Bronchial smooth muscle cell (primary cell): ENCODE measurements around the gene SARDH. TPM values are rescaled to one million over a fixed set of nuclear protein-coding genes. Genes with fewer than 3 reads are reported as not detected.

Experiments used
- total RNA-seq: library from RNA; depleted of rRNA; stranded (reverse); fragments of >200 nt; gene quantifications from 2 replicates; pipeline ENCODE4 v1.2.1, GENCODE V29; 2014

Gene SARDH, protein sequence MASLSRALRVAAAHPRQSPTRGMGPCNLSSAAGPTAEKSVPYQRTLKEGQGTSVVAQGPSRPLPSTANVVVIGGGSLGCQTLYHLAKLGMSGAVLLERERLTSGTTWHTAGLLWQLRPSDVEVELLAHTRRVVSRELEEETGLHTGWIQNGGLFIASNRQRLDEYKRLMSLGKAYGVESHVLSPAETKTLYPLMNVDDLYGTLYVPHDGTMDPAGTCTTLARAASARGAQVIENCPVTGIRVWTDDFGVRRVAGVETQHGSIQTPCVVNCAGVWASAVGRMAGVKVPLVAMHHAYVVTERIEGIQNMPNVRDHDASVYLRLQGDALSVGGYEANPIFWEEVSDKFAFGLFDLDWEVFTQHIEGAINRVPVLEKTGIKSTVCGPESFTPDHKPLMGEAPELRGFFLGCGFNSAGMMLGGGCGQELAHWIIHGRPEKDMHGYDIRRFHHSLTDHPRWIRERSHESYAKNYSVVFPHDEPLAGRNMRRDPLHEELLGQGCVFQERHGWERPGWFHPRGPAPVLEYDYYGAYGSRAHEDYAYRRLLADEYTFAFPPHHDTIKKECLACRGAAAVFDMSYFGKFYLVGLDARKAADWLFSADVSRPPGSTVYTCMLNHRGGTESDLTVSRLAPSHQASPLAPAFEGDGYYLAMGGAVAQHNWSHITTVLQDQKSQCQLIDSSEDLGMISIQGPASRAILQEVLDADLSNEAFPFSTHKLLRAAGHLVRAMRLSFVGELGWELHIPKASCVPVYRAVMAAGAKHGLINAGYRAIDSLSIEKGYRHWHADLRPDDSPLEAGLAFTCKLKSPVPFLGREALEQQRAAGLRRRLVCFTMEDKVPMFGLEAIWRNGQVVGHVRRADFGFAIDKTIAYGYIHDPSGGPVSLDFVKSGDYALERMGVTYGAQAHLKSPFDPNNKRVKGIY
- 3.0 and 4.6 TPM in 2 replicates for total RNA-seq

DNA sequence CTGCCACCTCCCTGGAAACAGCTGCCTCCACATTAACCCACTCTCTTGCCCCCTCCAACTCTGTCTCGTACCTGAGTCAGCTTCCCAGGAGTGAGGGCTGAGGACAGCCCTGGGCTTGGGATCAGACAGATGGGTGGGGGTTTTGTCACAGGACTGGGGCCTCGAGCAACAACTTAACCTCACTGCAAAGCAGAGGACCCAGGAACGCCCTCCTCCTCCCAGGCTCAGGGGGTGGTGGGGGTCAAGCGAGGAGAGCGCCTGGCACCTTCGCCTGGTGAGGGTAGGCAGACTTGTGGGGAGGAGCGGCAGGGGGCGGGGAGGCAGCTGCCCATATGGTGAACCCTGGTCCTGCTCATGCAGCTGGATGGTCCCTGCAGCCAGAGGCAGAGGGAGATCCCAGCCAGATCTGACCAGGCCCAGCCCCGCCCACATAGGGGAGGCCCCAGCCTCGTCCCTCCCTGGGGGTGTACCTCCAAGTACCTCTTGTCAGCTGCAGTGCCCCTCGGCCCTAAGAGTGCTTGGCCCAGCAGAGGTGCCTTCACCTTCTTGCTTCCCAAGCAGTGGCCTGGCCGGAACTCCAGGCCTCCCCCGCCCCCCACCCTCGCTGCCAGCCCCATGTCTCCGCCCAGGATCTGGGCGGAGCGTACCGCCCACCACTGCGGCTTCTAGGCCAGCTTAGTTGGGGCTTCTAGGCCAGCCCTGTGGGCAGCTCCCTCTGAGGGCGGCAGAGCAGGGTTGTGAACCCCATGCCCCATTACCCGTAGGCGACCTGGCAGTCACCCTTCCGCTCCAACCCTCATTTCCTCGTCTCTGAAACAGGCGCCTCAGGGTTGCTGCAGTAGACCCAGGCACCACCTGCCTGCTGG lies at the start of gene SARDH:
TSS of gene SARDH (minus strand) at position 579 of the 866 bp plus-strand sequence. CDS start 4,179 bp downstream, outside the sequence.

DNA sequence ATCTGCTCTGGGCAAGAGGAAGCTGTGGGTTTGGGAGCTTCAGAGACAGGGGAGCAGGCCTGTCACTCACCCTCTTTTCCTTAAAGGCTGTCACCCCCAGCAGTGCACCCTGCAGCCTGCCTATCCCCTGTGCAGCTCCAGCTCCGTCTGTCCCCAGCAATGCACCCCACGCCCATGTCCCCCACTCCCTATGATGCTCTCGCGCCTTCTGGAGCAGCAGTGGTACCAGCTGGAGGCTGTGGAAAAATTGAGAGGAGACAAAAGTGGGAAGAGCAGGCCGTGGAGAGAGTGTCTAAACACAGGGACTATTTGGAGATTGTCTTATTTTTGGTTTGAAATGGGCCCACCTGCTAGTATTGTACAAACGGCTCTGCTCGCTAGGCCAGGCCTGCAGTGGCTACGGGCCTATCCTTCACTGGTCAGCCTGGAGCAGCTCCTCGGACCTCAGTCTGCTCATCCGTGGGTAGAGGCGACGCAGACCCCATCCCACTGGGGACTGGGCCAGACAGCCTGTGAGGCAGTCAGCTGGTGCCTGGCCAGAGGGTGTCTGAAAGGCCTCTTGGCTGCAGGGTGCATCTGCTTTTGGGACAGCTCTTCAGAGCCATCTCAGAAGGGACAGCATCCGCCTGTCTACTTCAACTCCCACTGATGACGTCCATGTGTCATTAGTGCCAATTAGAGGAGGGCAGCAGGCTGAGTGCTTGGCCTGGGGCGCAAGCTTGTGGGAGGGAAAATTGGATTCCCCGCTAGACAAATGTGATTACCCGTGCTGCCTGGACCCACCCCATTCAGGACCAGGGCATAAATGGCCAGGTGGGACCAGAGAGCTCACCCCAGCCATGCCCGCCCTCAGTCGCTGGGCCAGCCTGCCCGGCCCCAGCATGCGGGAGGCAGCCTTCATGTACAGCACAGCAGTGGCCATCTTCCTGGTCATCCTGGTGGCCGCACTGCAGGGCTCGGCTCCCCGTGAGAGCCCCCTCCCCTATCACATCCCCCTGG lies 102.3 kb downstream of the SARDH start, which contains the start of gene DBH:
TSS of gene DBH (plus strand) at position 831 of the 999 bp plus-strand sequence. CDS start at position 840, 9 bp downstream.

Other genes starting within 250 kb of the SARDH start
- gene MYMK, start 213.4 kb downstream of the SARDH start, total RNA-seq: not detected in 2 replicates
- under 0.01 TPM in 1 of 2 replicates, not detected in the other for gene ADAMTSL2, start 203.6 kb downstream of the SARDH start, total RNA-seq
- gene FAM163B, start 129.0 kb downstream of the SARDH start, total RNA-seq: not detected in 2 replicates
- not detected in 2 replicates for gene DBH, start 102.0 kb downstream of the SARDH start, total RNA-seq